Neutrophil (primary cell): Measurements from ENCODE around the gene CCDC149.

Experiments
- H3K27ac ChIP-seq: fragments of 200-600 bp; sonication (generic); 2 replicates; pipeline ENCODE4 v1.5.1; 2016; ENCODE audit warnings: mild to moderate bottlenecking, moderate library complexity
- H3K27me3 ChIP-seq: fragments of 200-600 bp; sonication (generic); 2 replicates; pipeline ENCODE4 v1.6.0; 2016; ENCODE audit warnings: mild to moderate bottlenecking
- H3K36me3 ChIP-seq: fragments of 200-600 bp; sonication (generic); 2 replicates; pipeline ENCODE4 v1.5.1; 2017
- H3K4me1 ChIP-seq, 2 experiments: fragments of 200-600 bp in 1 of 2; sonication (generic) in 1 of 2; 1 replicate in 1 of 2; 2 replicates in 1 of 2; pipeline versions ENCODE4 v1.5.1 to v1.6.1; 2013 to 2016; ENCODE audit warnings: low read depth in 1 of 2, low read length in 1 of 2, mild to moderate bottlenecking in 1 of 2, moderate library complexity in 1 of 2; ENCODE audit not compliant: control insufficient read depth in 1 of 2, insufficient read depth in 1 of 2
- H3K4me3 ChIP-seq, 2 experiments: fragments of 200-600 bp in 1 of 2; sonication (generic) in 1 of 2; 1 replicate in 1 of 2; 2 replicates in 1 of 2; pipeline ENCODE4 v1.5.1; 2013 to 2016; ENCODE audit warnings: low read depth in 1 of 2, low read length in 1 of 2, mild to moderate bottlenecking in 1 of 2, moderate library complexity in 1 of 2
- H3K9me3 ChIP-seq: fragments of 200-600 bp; sonication (generic); 2 replicates; pipeline ENCODE4 v1.5.1; 2016
- TF ChIP-seq, protein P1 (sequence below): fragments of 200-600 bp; sonication (generic); IDR thresholded peaks from 2 replicates; pipeline ENCODE4 v1.5.1; 2016; ENCODE audit warnings: antibody characterized with exemption

Gene CCDC149

DNA sequence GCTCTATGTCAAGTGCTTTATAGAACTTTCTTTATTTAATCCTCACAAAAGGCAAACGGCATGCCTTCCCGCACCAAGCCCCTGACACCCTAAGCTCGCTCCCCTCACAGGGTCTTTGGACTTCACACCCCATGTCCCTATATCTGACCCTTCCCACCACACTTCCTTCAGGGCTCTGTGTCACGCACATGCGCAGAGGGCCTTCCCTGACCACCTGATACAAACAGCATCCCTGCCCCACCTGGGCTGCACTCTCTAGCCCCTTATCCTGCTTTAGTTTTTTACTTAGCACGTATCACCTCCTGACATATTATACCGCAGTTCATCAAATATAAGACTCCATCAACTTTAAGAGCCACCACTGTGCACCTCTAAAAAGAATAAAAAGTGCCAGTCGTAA lies 67.7 kb downstream of the CCDC149 start:
- no peaks in the 10 kb centered on the region for H3K36me3 ChIP-seq
- no peaks in the 10 kb centered on the region for H3K9me3 ChIP-seq
- no peak overlapping the region for H3K4me3 ChIP-seq
- TF ChIP-seq, protein P1, sequence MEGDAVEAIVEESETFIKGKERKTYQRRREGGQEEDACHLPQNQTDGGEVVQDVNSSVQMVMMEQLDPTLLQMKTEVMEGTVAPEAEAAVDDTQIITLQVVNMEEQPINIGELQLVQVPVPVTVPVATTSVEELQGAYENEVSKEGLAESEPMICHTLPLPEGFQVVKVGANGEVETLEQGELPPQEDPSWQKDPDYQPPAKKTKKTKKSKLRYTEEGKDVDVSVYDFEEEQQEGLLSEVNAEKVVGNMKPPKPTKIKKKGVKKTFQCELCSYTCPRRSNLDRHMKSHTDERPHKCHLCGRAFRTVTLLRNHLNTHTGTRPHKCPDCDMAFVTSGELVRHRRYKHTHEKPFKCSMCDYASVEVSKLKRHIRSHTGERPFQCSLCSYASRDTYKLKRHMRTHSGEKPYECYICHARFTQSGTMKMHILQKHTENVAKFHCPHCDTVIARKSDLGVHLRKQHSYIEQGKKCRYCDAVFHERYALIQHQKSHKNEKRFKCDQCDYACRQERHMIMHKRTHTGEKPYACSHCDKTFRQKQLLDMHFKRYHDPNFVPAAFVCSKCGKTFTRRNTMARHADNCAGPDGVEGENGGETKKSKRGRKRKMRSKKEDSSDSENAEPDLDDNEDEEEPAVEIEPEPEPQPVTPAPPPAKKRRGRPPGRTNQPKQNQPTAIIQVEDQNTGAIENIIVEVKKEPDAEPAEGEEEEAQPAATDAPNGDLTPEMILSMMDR = no peak
- H3K4me1 ChIP-seq = no peaks in the 10 kb centered on the region
- no peaks in the 10 kb centered on the region for H3K27me3 ChIP-seq
- no peak overlapping the region for H3K27ac ChIP-seq

DNA sequence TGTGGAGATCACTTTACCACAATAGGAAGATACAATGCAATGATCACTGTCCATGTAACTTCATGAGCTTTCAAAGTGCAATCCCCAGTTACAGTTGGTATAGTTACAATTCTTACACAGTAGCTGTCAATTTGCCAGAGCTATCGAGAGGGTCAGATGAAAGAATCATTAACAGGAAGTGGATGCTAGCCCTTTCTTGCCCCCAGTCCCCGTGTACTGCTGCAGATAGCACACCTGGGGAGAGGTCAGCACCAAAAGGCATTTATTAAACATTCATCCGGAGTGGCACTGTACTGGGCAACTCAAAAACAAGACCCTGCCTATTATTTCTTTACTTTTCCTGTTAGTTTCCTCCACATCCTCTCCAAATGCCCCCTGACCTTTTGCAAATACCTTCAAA lies 69.7 kb downstream of the CCDC149 start:
- TF ChIP-seq, protein P1 = no peak
- Histone ChIP-seq H3K4me3 (no peak overlapping the region), H3K36me3 (no peaks in the 10 kb centered on the region), H3K27me3 (no peaks in the 10 kb centered on the region), H3K4me1 (no peaks in the 10 kb centered on the region), H3K27ac (no peak overlapping the region), H3K9me3 (no peaks in the 10 kb centered on the region)

DNA sequence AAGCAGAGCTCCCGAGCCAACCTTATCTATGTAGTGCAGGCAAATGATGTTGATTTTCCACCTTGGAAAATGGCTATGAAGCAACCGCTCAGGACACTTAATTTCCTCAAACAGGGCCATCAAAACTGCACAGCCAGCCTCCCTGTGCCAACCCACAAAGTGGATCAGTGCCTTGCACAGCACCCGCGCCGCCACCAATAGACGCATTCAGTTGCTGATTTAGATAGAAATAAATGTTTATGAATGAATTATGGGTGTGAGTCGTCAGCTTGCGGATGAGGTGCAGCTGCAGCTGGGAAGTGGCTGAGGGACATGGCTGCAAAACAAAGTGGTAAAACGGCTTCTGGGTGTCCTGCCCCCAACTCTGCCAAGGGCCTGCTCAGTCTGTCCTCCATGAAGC lies 70.5 kb downstream of the CCDC149 start:
- TF ChIP-seq, protein P1 = no peak

DNA sequence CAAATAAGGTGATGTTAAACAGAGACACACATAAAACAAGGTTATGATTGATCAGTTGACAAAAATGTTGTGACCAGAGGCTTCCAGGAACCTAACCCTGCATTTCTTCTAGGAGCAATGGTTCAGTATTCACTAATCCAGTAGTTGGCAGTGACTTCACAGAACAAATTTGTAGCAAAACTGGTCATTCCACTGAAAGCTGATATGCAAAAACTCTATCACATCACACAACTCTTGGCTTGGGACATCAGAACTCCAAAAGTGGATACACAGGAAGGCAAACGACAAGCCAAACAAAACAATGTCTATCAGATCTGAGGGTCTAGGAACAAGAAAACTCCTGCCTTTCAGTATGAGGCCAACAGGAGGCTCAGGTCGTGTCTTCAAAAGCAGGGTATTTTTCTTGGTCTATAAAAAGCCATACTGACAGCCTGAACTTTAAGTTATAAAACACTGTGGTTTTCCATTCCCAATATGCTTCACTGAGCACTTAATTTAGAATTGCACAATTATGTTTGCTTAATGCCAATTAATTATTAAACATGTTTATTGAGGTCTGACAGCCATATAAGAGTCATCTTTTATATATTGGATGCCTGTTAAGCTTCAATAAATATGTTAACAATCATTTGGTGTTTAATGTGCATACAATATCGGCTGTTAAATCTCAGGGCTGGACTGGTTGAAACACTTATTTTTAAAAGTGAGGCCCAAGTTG lies 71.9 kb downstream of the CCDC149 start:
- Histone ChIP-seq H3K36me3 (no peaks in the 10 kb centered on the region), H3K27me3 (no peaks in the 10 kb centered on the region), H3K27ac (no peak overlapping the region), H3K4me3 (no peak overlapping the region), H3K9me3 (no peaks in the 10 kb centered on the region), H3K4me1 (no peaks in the 10 kb centered on the region)
- TF ChIP-seq, protein P1 = no peak

More for the DNA sequence above, 70.5 kb downstream of the CCDC149 start:
- no peak overlapping the region for H3K4me3 ChIP-seq
- H3K4me1 ChIP-seq = no peaks in the 10 kb centered on the region
- no peaks in the 10 kb centered on the region for H3K27me3 ChIP-seq
- no peaks in the 10 kb centered on the region for H3K36me3 ChIP-seq
- H3K9me3 ChIP-seq = no peaks in the 10 kb centered on the region
- H3K27ac ChIP-seq = no peak overlapping the region

DNA sequence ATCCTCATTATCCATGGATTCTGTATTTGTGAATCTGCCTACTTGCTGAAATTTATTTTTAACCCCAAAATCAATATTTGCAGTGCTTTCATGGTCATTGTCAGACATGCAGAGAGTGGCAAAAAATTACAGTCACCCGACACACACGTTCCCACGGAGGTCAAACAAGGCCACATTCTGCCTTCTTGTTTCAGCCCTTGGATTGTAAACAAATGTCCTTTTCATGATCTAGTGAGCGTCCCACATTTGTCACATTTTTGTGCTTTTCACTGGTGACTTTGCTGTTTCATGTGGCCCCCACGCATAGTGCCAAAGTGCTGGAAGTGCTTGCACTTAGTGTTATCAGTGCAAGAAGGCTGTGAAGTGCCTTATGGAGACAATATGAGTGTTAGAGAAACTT lies 72.5 kb downstream of the CCDC149 start:
- no peaks in the 10 kb centered on the region for H3K27me3 ChIP-seq
- H3K9me3 ChIP-seq = no peaks in the 10 kb centered on the region
- H3K4me3 ChIP-seq = no peak overlapping the region
- TF ChIP-seq, protein P1 = no peak
- no peaks in the 10 kb centered on the region for H3K4me1 ChIP-seq
- H3K27ac ChIP-seq = no peak overlapping the region
- no peaks in the 10 kb centered on the region for H3K36me3 ChIP-seq
